ENCODE data around the gene THAP10.

GRCh38 chr15:70859322-70859908, 32.8 kb downstream of the THAP10 start:
- TF ChIP-seq CTCF (conservative IDR thresholded peaks at IDR 0.05; ENCODE audit: low read depth, low read length) (no peak), EZH2 (IDR thresholded peaks at IDR 0.05; ENCODE audit: borderline replicate concordance, low read depth, low read length, poor library complexity, severe bottlenecking) (no peak)

Measured in A673 (cell line).